ENCODE data around the gene GUCY1B1. TPM values are rescaled to one million over a fixed set of nuclear protein-coding genes. Genes with fewer than 3 reads are reported as not detected.

Gene GUCY1B1
- total RNA-seq (ENCODE audit: unreplicated experiment) = 2.2 TPM
- long read RNA-seq = 0 reads

DNA sequence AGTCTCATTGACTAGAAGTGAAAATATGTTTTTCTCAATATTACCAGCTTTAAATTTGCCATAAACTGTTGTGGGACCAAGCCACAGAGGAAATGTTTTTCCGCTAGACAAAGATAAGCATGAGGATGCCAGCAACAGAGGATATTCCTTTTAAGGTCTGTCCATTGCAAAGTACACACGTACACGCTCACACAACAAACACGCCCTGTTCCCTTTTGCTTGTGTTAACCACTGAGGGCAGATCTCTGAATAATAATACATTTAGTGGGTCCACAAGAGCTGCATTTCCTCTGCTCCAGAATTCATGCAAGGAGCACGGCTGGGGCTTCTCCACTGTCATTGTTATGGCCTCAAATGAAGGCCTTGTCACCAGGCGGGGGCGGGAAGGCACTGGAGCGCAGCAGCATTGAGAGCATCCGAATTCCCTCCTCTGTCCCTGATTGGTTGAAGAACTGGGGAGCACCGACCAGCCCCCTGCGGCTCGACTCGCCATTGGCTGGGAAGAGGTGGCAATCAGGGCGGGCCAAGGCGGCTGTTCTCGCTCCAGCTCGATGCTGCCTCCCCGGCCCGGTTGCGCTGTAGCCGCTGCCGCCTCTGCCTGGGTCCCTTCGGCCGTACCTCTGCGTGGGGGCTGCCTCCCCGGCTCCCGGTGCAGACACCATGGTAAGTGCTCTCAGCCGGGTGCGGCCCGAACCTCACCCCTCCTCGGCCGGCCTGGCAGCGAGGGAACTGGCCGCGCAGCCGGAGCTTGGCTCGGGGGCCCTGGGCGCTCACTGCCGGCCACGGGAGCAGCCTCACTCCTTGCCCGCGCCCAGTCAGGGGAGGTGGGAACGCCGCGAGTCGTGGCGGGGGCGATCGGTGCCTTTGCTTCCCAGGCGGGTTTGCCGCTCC lies at the start of gene GUCY1B1:
Gene GUCY1B1 (plus strand): TSS at position 541 of the 891 bp plus-strand sequence. CDS start 120 bp downstream, at position 661.
- peak within 1 kb of the TSS; percentile 71 for H3K4me3 Mint-ChIP-seq (ENCODE audit: unreplicated experiment)
- H3K27ac Mint-ChIP-seq (ENCODE audit: unreplicated experiment) = peak within 1 kb of the TSS; percentile 28
- no peaks in the 10 kb centered on the region for H3K4me1 Mint-ChIP-seq (ENCODE audit: low read depth, unreplicated experiment)
- H3K36me3 Mint-ChIP-seq (ENCODE audit: unreplicated experiment) = no peaks in the 10 kb centered on the region
- peak; percentile 89 for DNase-seq
- no peaks in the 10 kb centered on the region for H3K9me3 Mint-ChIP-seq (ENCODE audit: unreplicated experiment)
- TF ChIP-seq, protein P1, sequence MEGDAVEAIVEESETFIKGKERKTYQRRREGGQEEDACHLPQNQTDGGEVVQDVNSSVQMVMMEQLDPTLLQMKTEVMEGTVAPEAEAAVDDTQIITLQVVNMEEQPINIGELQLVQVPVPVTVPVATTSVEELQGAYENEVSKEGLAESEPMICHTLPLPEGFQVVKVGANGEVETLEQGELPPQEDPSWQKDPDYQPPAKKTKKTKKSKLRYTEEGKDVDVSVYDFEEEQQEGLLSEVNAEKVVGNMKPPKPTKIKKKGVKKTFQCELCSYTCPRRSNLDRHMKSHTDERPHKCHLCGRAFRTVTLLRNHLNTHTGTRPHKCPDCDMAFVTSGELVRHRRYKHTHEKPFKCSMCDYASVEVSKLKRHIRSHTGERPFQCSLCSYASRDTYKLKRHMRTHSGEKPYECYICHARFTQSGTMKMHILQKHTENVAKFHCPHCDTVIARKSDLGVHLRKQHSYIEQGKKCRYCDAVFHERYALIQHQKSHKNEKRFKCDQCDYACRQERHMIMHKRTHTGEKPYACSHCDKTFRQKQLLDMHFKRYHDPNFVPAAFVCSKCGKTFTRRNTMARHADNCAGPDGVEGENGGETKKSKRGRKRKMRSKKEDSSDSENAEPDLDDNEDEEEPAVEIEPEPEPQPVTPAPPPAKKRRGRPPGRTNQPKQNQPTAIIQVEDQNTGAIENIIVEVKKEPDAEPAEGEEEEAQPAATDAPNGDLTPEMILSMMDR (IDR thresholded peaks at IDR 0.05; ENCODE audit: partially characterized antibody, unreplicated experiment) = no peak
- H3K27me3 Mint-ChIP-seq (ENCODE audit: unreplicated experiment) = peaks cover 1% of the 10 kb centered on the region

DNA sequence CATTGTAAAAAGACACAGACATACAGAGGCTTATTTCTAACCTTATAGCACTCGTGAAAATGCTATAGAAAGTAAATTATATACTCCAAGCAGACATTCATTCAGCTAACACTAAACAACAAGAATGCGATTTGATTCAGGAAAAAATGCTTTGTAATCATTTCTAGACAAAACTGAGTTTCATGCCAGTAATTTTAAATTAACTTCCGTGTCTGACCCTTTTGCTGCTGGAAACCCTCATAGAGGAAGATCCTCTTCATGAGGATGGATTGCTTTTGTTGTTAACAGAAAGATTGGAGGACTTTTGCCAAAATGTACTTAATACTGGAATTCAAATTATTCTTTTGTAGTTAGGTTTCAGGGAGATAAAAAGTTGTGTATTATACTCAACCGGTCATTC lies 48.9 kb upstream of the GUCY1B1 start:
- H3K27ac Mint-ChIP-seq (ENCODE audit: unreplicated experiment) = no peak overlapping the region
- DNase-seq = no peak

DNA sequence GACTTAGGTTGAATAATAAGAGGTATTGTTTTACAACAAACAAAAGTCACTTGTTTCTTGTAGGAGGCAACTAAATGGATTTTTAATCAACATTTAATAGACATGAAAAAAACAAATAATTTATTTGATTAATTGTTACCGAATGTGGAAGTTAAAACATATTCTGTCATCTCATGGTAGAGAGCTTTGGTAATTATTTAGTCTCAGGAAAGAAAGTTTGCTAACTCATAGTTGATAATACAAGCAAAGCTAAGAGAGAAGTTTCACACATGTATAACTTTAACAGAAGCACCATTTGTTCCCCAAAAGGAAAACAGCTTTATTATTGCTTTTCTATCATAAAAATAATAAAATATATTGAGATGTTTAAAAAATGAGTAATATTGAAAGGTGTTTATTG lies 47.3 kb upstream of the GUCY1B1 start:
- no peak overlapping the region for H3K4me3 Mint-ChIP-seq (ENCODE audit: unreplicated experiment)
- TF ChIP-seq, protein P1 (IDR thresholded peaks at IDR 0.05; ENCODE audit: partially characterized antibody, unreplicated experiment) = no peak
- H3K36me3 Mint-ChIP-seq (ENCODE audit: unreplicated experiment) = no peaks in the 10 kb centered on the region
- DNase-seq = no peak
- no peaks in the 10 kb centered on the region for H3K9me3 Mint-ChIP-seq (ENCODE audit: unreplicated experiment)
- no peaks in the 10 kb centered on the region for H3K4me1 Mint-ChIP-seq (ENCODE audit: low read depth, unreplicated experiment)
- H3K27ac Mint-ChIP-seq (ENCODE audit: unreplicated experiment) = no peak overlapping the region
- H3K27me3 Mint-ChIP-seq (ENCODE audit: unreplicated experiment) = no peaks in the 10 kb centered on the region

More for the DNA sequence above, 48.9 kb upstream of the GUCY1B1 start:
- H3K9me3 Mint-ChIP-seq (ENCODE audit: unreplicated experiment) = no peaks in the 10 kb centered on the region
- no peak overlapping the region for H3K4me3 Mint-ChIP-seq (ENCODE audit: unreplicated experiment)
- no peaks in the 10 kb centered on the region for H3K36me3 Mint-ChIP-seq (ENCODE audit: unreplicated experiment)
- no peaks in the 10 kb centered on the region for H3K27me3 Mint-ChIP-seq (ENCODE audit: unreplicated experiment)
- TF ChIP-seq, protein P1 (IDR thresholded peaks at IDR 0.05; ENCODE audit: partially characterized antibody, unreplicated experiment) = no peak
- H3K4me1 Mint-ChIP-seq (ENCODE audit: low read depth, unreplicated experiment) = no peaks in the 10 kb centered on the region

DNA sequence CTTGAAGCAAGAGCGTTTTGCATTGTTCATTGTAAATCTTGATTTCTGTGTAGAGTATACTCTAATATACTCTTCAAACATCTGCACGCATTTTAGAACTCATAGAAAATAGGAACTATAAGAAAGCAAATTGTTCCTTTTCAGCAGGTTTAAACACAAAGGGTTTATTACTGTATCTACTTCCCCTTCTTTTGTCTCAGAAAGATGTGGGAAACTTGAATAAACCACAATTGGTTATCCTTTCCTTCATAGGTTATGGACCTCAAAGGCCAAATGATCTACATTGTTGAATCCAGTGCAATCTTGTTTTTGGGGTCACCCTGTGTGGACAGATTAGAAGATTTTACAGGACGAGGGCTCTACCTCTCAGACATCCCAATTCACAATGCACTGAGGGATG lies 46.0 kb upstream of the GUCY1B1 start:
- Mint-ChIP-seq H3K4me1 (ENCODE audit: low read depth, unreplicated experiment) (no peaks in the 10 kb centered on the region), H3K36me3 (ENCODE audit: unreplicated experiment) (no peaks in the 10 kb centered on the region), H3K27me3 (ENCODE audit: unreplicated experiment) (no peaks in the 10 kb centered on the region), H3K4me3 (ENCODE audit: unreplicated experiment) (no peak overlapping the region), H3K27ac (ENCODE audit: unreplicated experiment) (no peak overlapping the region), H3K9me3 (ENCODE audit: unreplicated experiment) (no peaks in the 10 kb centered on the region)
- no peak for DNase-seq
- TF ChIP-seq, protein P1 (IDR thresholded peaks at IDR 0.05; ENCODE audit: partially characterized antibody, unreplicated experiment) = no peak

DNA sequence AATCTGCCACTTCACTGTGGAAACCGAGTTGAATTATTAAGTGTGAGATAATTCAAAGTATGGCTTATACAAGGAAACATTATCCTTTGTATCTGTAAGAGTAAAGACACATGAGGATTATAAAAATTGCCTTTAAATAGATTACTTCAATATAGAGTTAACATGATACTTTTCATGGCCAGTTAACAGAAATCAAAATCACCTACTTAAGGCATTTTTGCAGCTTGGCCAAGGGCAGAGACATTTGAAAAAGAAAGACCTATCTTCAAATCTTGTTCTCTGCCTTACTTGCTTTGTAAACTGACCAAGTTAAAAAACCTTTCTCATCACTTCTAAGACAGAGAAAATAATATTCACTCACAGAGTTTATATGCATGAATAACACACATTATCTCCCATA lies 44.9 kb upstream of the GUCY1B1 start:
- no peak overlapping the region for H3K27ac Mint-ChIP-seq (ENCODE audit: unreplicated experiment)
- no peak overlapping the region for H3K4me3 Mint-ChIP-seq (ENCODE audit: unreplicated experiment)
- DNase-seq = no peak
- H3K4me1 Mint-ChIP-seq (ENCODE audit: low read depth, unreplicated experiment) = no peaks in the 10 kb centered on the region
- H3K27me3 Mint-ChIP-seq (ENCODE audit: unreplicated experiment) = no peaks in the 10 kb centered on the region
- no peaks in the 10 kb centered on the region for H3K9me3 Mint-ChIP-seq (ENCODE audit: unreplicated experiment)
- TF ChIP-seq, protein P1 (IDR thresholded peaks at IDR 0.05; ENCODE audit: partially characterized antibody, unreplicated experiment) = no peak
- no peaks in the 10 kb centered on the region for H3K36me3 Mint-ChIP-seq (ENCODE audit: unreplicated experiment)

Data from glutamatergic neuron (in vitro differentiated cells).